GM18502 (cell line): ENCODE results near the gene TBC1D2B.

Experiments
- ATAC-seq: cut with Tn5 transposase; IDR thresholded peaks from one replicate; pipeline ENCODE4 v1.9.1; 2021; ENCODE audit warnings: mild to moderate bottlenecking; ENCODE audit not compliant: unreplicated experiment, poor library complexity

TBC1D2B gene

GRCh38 chr15:78098131-78098755 is 20.7 kb upstream of the TBC1D2B start:
- no peak for ATAC-seq

- no peak for ATAC-seq
Measured at GRCh38 chr15:78097667-78098066, 20.2 kb upstream of the TBC1D2B start.

- no peak for ATAC-seq
Measured at GRCh38 chr15:78093242-78094020, 15.9 kb upstream of the TBC1D2B start.

GRCh38 chr15:78092261-78093041 is 14.9 kb upstream of the TBC1D2B start, which contains the start of gene SH2D7:
TSS of gene SH2D7 (plus strand) at chr15:78092561. CDS start at chr15:78092585, 24 bp downstream.
- ATAC-seq = no peak

GRCh38 chr15:78090422-78091063 is 13.0 kb upstream of the TBC1D2B start:
- ATAC-seq = no peak

- ATAC-seq = no peak
Measured at GRCh38 chr15:78088773-78089080, 11.2 kb upstream of the TBC1D2B start.

- ATAC-seq = no peak
Measured at GRCh38 chr15:78087951-78088772, 10.7 kb upstream of the TBC1D2B start.

GRCh38 chr15:78085928-78086327 is 8.4 kb upstream of the TBC1D2B start:
- no peak for ATAC-seq

GRCh38 chr15:78084449-78084750 is 6.9 kb upstream of the TBC1D2B start:
- no peak for ATAC-seq

GRCh38 chr15:78083687-78084448 is 6.4 kb upstream of the TBC1D2B start:
- ATAC-seq = no peak

GRCh38 chr15:78083186-78083585 is 5.7 kb upstream of the TBC1D2B start:
- no peak for ATAC-seq

- ATAC-seq = no peak
Measured at GRCh38 chr15:78082743-78083110, 5.2 kb upstream of the TBC1D2B start.

GRCh38 chr15:78082106-78082742 is 4.7 kb upstream of the TBC1D2B start:
- no peak for ATAC-seq

GRCh38 chr15:78080088-78080460 is 2.6 kb upstream of the TBC1D2B start:
- ATAC-seq = no peak

- no peak for ATAC-seq
Measured at GRCh38 chr15:78079298-78080087, 2.0 kb upstream of the TBC1D2B start.

GRCh38 chr15:78077871-78078210 is 330 bp upstream of the TBC1D2B start:
- no peak for ATAC-seq

GRCh38 chr15:78076231-78077052 is 1.1 kb downstream of the TBC1D2B start:
- no peak for ATAC-seq
